ENCODE data around the gene TMEM117.

TMEM117 gene

GRCh38 chr12:44127966-44128710 is 292.3 kb downstream of the TMEM117 start:
- Histone ChIP-seq H3K27ac (no peak overlapping the region), H2AFZ (no peak overlapping the region), H3K9me3 (ENCODE audit: control insufficient read depth, low read length) (no peaks in the 10 kb centered on the region), H3K36me3 (ENCODE audit: control insufficient read depth, insufficient read depth, low read length) (no peaks in the 10 kb centered on the region), H3K4me3 (ENCODE audit: low read depth, low read length) (no peak overlapping the region), H3K4me1 (no peaks in the 10 kb centered on the region), H3K79me2 (no peaks in the 10 kb centered on the region), H3K27me3 (ENCODE audit: control insufficient read depth, insufficient read depth, low read length) (no peaks in the 10 kb centered on the region), H3K9ac (no peak overlapping the region), H3K4me2 (ENCODE audit: low read length) (no peak overlapping the region)
- TF ChIP-seq CTCF (IDR thresholded peaks at IDR 0.05): no peak

- no peak overlapping the region for H3K27ac ChIP-seq
- H3K36me3 ChIP-seq (ENCODE audit: control insufficient read depth, insufficient read depth, low read length): no peaks in the 10 kb centered on the region
- no peak overlapping the region for H3K4me2 ChIP-seq (ENCODE audit: low read length)
- H3K9ac ChIP-seq: no peak overlapping the region
- no peak overlapping the region for H3K4me3 ChIP-seq (ENCODE audit: low read depth, low read length)
- H3K79me2 ChIP-seq: no peaks in the 10 kb centered on the region
- no peak overlapping the region for H2AFZ ChIP-seq
- H3K4me1 ChIP-seq: no peaks in the 10 kb centered on the region
- peaks cover 4% of the 10 kb centered on the region for H3K9me3 ChIP-seq (ENCODE audit: control insufficient read depth, low read length)
- TF ChIP-seq CTCF (IDR thresholded peaks at IDR 0.05): no peak
- H3K27me3 ChIP-seq (ENCODE audit: control insufficient read depth, insufficient read depth, low read length): no peaks in the 10 kb centered on the region
Measured at GRCh38 chr12:44143175-44143574, 307.3 kb downstream of the TMEM117 start.

- H3K79me2 ChIP-seq: no peaks in the 10 kb centered on the region
Measured at GRCh38 chr12:44148936-44149335, 313.1 kb downstream of the TMEM117 start.

GRCh38 chr12:44154128-44154527 is 318.2 kb downstream of the TMEM117 start:
- no peaks in the 10 kb centered on the region for H3K36me3 ChIP-seq (ENCODE audit: control insufficient read depth, insufficient read depth, low read length)

More at GRCh38 chr12:44148936-44149335, 313.1 kb downstream of the TMEM117 start:
- H3K4me2 ChIP-seq (ENCODE audit: low read length): no peak overlapping the region
- H2AFZ ChIP-seq: no peak overlapping the region
- no peaks in the 10 kb centered on the region for H3K36me3 ChIP-seq (ENCODE audit: control insufficient read depth, insufficient read depth, low read length)
- no peak overlapping the region for H3K27ac ChIP-seq
- no peak overlapping the region for H3K4me3 ChIP-seq (ENCODE audit: low read depth, low read length)
- H3K27me3 ChIP-seq (ENCODE audit: control insufficient read depth, insufficient read depth, low read length): no peaks in the 10 kb centered on the region
- no peak for TF ChIP-seq CTCF (IDR thresholded peaks at IDR 0.05)
- no peak overlapping the region for H3K9ac ChIP-seq
- no peaks in the 10 kb centered on the region for H3K4me1 ChIP-seq
- H3K9me3 ChIP-seq (ENCODE audit: control insufficient read depth, low read length): peaks cover 4% of the 10 kb centered on the region

More at GRCh38 chr12:44154128-44154527, 318.2 kb downstream of the TMEM117 start:
- no peak overlapping the region for H3K4me3 ChIP-seq (ENCODE audit: low read depth, low read length)
- H3K27me3 ChIP-seq (ENCODE audit: control insufficient read depth, insufficient read depth, low read length): no peaks in the 10 kb centered on the region
- no peaks in the 10 kb centered on the region for H3K79me2 ChIP-seq
- TF ChIP-seq CTCF (IDR thresholded peaks at IDR 0.05): no peak
- no peak overlapping the region for H2AFZ ChIP-seq
- H3K9me3 ChIP-seq (ENCODE audit: control insufficient read depth, low read length): no peaks in the 10 kb centered on the region
- no peak overlapping the region for H3K9ac ChIP-seq
- H3K27ac ChIP-seq: no peak overlapping the region
- no peaks in the 10 kb centered on the region for H3K4me1 ChIP-seq
- H3K4me2 ChIP-seq (ENCODE audit: low read length): no peak overlapping the region
